ENCODE measurements around the gene JPT2.

The JPT2 gene

GRCh38 chr16:1740234-1740633, 62.2 kb downstream of the JPT2 start:
- H3K36me3 ChIP-seq (ENCODE audit: insufficient read depth, low read length), result peaks cover 45% of the 10 kb centered on the region

GRCh38 chr16:1740781-1741490, 62.9 kb downstream of the JPT2 start:
- Histone ChIP-seq H3K79me2 (ENCODE audit: insufficient read depth, low read length) (peaks cover 5% of the 10 kb centered on the region; the same call in 1 of the 2 replicates), H3K4me2 (ENCODE audit: insufficient read depth, low read length) (no peak overlapping the region), H4K20me1 (ENCODE audit: insufficient read depth, low read length) (peaks cover 15% of the 10 kb centered on the region), H3K4me1 (ENCODE audit: insufficient read depth, low read length) (no peaks in the 10 kb centered on the region), H3K27ac (ENCODE audit: low read length) (no peak overlapping the region), H3K36me3 (ENCODE audit: insufficient read depth, low read length) (peaks cover 45% of the 10 kb centered on the region), H2AFZ (ENCODE audit: low read depth, low read length) (no peak overlapping the region), H3K27me3 (ENCODE audit: insufficient read depth, low read length, poor library complexity) (no peaks in the 10 kb centered on the region), H3K4me3 (ENCODE audit: low read depth in 1 of 2, low read length in 2 of 2) (no peak overlapping the region), H3K9ac (ENCODE audit: low read depth, low read length) (no peak overlapping the region), H3K9me3 (ENCODE audit: insufficient read depth, low read length, severe bottlenecking) (peaks cover 38% of the 10 kb centered on the region)
- TF ChIP-seq EZH2 (IDR thresholded peaks at IDR 0.05; ENCODE audit: borderline replicate concordance, low read depth, low read length, severe bottlenecking) (no peak), CTCF (IDR thresholded peaks at IDR 0.05; ENCODE audit: borderline replicate concordance, extremely low read depth, low read length, poor library complexity, severe bottlenecking) (no peak)
- no peak for ATAC-seq (ENCODE audit: insufficient read depth, low read depth)
- DNase-seq, result no peak

More at GRCh38 chr16:1740234-1740633, 62.2 kb downstream of the JPT2 start:
- no peak for ATAC-seq (ENCODE audit: insufficient read depth, low read depth)
- no peak for DNase-seq
- H2AFZ ChIP-seq (ENCODE audit: low read depth, low read length), result no peak overlapping the region
- no peak overlapping the region for H3K4me2 ChIP-seq (ENCODE audit: insufficient read depth, low read length)
- no peaks in the 10 kb centered on the region for H3K4me1 ChIP-seq (ENCODE audit: insufficient read depth, low read length)
- no peak overlapping the region for H3K4me3 ChIP-seq (ENCODE audit: low read depth in 1 of 2, low read length in 2 of 2)
- no peaks in the 10 kb centered on the region for H3K27me3 ChIP-seq (ENCODE audit: insufficient read depth, low read length, poor library complexity)
- H3K9ac ChIP-seq (ENCODE audit: low read depth, low read length), result no peak overlapping the region
- peaks cover 15% of the 10 kb centered on the region for H4K20me1 ChIP-seq (ENCODE audit: insufficient read depth, low read length)
- TF ChIP-seq CTCF (IDR thresholded peaks at IDR 0.05; ENCODE audit: borderline replicate concordance, extremely low read depth, low read length, poor library complexity, severe bottlenecking) (no peak), EZH2 (IDR thresholded peaks at IDR 0.05; ENCODE audit: borderline replicate concordance, low read depth, low read length, severe bottlenecking) (no peak)
- peaks cover 45% of the 10 kb centered on the region for H3K9me3 ChIP-seq (ENCODE audit: insufficient read depth, low read length, severe bottlenecking)
- peaks cover 5% of the 10 kb centered on the region; the same call in 1 of the 2 replicates for H3K79me2 ChIP-seq (ENCODE audit: insufficient read depth, low read length)
- H3K27ac ChIP-seq (ENCODE audit: low read length), result no peak overlapping the region

GRCh38 chr16:1741553-1742165, 63.6 kb downstream of the JPT2 start:
- DNase-seq (no peak), ATAC-seq (ENCODE audit: insufficient read depth, low read depth) (no peak)
- no peaks in the 10 kb centered on the region for H3K4me1 ChIP-seq (ENCODE audit: insufficient read depth, low read length)
- H2AFZ ChIP-seq (ENCODE audit: low read depth, low read length), result no peak overlapping the region
- H3K9me3 ChIP-seq (ENCODE audit: insufficient read depth, low read length, severe bottlenecking), result peaks cover 31% of the 10 kb centered on the region
- TF ChIP-seq EZH2 (IDR thresholded peaks at IDR 0.05; ENCODE audit: borderline replicate concordance, low read depth, low read length, severe bottlenecking) (no peak), CTCF (IDR thresholded peaks at IDR 0.05; ENCODE audit: borderline replicate concordance, extremely low read depth, low read length, poor library complexity, severe bottlenecking) (no peak)
- no peak overlapping the region for H3K4me2 ChIP-seq (ENCODE audit: insufficient read depth, low read length)
- no peak overlapping the region for H3K9ac ChIP-seq (ENCODE audit: low read depth, low read length)
- H3K27ac ChIP-seq (ENCODE audit: low read length), result no peak overlapping the region
- peaks cover 52% of the 10 kb centered on the region for H3K36me3 ChIP-seq (ENCODE audit: insufficient read depth, low read length)
- no peaks in the 10 kb centered on the region for H3K27me3 ChIP-seq (ENCODE audit: insufficient read depth, low read length, poor library complexity)
- peaks cover 15% of the 10 kb centered on the region for H4K20me1 ChIP-seq (ENCODE audit: insufficient read depth, low read length)
- H3K79me2 ChIP-seq (ENCODE audit: insufficient read depth, low read length), result peaks cover 5% of the 10 kb centered on the region; the same call in 1 of the 2 replicates
- no peak overlapping the region for H3K4me3 ChIP-seq (ENCODE audit: low read depth in 1 of 2, low read length in 2 of 2)

Measured in DND-41 (cell line).